Peyer's patch (tissue), 4 donors: Measurements from ENCODE around the gene CD28.

ENCODE experiments used
- POLR2A ChIP-seq, 2 donors: fragments of 450-650 bp; IDR thresholded peaks; one replicate each; pipeline ENCODE4 v1.5.1; 2017; ENCODE audit warnings: antibody characterized with exemption in 2 of 2, mild to moderate bottlenecking in 2 of 2, moderate library complexity in 2 of 2
- TF ChIP-seq, protein P1 (sequence below), 6 experiments: fragments of 450-650 bp in 4 of 6; fragments of 200-600 bp in 2 of 6; sonication (generic) in 1 of 6; IDR thresholded peaks; one replicate each; pipeline ENCODE4 v1.5.1; 2017 to 2019; ENCODE audit warnings: antibody characterized with exemption in 6 of 6, mild to moderate bottlenecking in 3 of 6, moderate library complexity in 1 of 6

DNA sequence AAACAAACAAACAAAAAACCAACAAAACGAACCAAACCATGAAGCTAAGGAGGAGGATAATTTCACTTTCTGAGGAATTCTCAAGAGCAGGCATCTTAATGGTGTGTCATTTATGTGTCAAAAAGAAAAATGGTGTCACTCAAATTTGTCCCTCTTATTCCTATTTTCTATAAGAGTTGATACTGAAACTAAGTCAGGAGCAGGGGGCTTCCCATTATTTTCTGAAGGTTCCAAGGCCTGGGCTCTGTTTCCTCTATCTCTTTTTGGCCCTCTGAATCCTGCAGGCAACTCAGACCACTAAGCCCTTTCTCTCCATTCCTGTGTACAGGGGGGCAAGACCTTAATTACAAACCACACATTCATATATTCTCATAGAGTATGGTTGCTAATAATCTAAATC, 44.0 kb upstream of the CD28 start:
- TF ChIP-seq, protein P1, sequence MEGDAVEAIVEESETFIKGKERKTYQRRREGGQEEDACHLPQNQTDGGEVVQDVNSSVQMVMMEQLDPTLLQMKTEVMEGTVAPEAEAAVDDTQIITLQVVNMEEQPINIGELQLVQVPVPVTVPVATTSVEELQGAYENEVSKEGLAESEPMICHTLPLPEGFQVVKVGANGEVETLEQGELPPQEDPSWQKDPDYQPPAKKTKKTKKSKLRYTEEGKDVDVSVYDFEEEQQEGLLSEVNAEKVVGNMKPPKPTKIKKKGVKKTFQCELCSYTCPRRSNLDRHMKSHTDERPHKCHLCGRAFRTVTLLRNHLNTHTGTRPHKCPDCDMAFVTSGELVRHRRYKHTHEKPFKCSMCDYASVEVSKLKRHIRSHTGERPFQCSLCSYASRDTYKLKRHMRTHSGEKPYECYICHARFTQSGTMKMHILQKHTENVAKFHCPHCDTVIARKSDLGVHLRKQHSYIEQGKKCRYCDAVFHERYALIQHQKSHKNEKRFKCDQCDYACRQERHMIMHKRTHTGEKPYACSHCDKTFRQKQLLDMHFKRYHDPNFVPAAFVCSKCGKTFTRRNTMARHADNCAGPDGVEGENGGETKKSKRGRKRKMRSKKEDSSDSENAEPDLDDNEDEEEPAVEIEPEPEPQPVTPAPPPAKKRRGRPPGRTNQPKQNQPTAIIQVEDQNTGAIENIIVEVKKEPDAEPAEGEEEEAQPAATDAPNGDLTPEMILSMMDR (IDR thresholded peaks at IDR 0.05): no peak
- TF ChIP-seq POLR2A (IDR thresholded peaks at IDR 0.05): no peak
